Measurements from ENCODE around the gene ITGB2. TPM values are rescaled to one million over a fixed set of nuclear protein-coding genes. Genes with fewer than 3 reads are reported as not detected.

The ITGB2 gene
- total RNA-seq, 1 experiment from 2014 or later, result 0.19 TPM

DNA sequence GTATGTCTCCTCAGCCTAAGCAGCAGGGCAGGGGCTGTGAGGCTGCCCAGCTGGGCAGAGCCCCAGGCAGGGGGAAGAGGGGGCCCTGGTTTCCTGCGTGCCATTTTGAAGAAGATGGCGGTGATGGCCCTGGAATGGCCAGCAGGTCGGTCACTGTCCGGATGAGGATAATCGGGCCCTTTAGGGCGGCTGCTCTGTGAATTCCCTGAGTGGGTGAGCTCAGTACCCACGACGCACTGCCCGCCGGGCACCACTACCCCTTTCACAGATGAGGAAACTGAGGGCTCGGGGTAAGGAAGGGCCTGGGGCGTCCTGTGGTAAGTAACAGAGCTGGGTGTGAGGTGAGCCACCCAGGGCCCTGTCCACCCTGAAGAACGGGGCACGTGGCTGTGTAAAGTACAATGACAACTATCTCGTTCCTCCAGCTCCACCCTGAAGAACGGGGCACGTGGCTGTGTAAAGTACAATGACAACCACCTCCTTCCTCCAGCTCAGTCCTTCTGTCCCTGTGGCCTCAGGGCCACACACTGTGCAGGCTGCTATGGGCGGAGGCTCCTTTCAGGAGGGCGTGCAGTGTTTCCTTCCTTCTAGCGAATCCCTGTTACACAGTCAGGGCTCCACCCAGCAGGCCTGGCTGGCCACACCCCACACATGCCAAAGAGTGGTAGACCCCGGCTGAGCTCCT lies 23.2 kb downstream of the ITGB2 start:
- DNase-seq (ENCODE audit: low spot score), result no peak

DNA sequence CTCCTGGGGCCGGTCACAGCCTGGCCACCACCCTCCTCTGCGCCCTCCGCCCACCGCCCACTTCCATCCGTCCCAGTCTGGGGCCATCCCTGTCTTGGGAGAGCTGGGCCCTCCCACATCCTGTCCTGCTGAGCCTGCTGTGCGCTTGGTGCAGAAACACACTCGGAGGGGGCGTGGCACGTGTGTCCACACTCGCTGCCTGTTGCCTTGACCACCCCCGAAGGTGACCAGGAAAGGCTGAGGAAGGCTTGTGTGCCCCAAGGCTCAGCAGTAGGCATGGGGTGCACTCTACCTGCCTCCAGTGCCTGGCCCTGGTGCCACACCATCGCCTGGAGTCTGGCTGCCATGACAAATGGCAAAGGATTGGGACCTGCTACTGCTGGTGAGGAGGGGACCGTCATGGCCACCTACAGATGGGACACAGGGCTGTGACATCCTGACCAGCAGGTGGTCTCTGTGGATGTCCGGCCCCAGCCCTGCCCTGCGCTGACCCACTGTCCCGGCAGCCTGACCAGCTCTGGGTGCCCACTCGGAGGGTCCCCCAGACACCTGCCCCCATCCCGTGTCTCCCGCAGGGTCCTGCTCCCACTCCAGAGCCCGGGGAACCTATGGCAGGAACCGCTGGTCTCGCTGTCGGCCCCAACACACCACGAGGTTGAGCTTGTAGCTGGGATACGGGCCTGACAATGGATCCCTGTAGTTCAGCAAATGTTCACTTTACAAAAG lies 24.0 kb downstream of the ITGB2 start:
- DNase-seq (ENCODE audit: low spot score), result no peak

DNA sequence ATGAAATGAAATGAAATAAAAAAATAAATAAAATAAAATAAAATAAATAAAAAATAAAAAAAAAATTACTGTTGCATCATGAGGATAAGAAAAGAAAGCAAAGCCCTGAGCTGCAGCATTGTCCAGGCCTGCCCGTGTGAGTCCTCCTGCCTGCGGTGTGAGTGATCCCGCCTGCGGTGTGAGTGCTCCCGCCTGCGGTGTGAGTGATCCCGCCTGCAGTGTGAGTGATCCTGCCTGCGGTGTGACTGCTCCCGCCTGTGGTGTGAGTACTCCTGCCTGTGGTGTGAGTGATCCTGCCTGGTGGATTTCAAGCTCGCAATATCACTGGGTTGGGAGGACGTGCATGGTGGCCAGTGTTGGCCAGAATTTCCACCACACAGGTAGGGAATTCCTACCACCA lies 24.8 kb downstream of the ITGB2 start:
- no peak for DNase-seq (ENCODE audit: low spot score)

DNA sequence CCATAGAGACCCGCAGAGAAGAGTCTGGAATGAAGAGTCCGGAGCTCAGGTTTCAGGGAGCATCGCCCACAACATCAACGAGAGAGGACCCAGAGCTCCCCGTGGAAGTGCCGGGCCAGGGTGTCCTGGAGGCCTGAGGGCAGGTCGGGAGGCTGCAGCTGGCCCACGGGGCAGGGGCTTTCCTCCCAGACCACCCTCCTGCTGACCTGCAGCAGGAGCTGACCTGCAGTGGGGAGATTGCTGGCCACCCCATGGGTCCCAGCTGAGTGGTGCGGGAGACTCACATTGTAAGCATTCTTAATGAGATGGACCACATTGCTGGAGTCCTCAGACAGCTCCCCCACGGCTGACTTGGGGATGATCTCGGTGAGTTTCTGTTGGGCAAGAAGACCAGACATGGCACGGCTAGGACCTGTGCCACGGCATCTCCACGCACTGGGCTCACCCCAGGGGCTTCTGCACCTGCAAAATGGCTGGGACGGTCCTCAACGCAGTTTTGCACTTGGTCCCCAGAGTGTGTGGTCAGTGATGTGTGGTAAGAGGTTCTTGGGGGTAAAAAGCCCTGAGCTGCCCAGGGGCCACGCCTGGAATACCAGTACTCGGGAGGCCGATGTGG lies 25.9 kb downstream of the ITGB2 start:
- no peak for DNase-seq (ENCODE audit: low spot score)

DNA sequence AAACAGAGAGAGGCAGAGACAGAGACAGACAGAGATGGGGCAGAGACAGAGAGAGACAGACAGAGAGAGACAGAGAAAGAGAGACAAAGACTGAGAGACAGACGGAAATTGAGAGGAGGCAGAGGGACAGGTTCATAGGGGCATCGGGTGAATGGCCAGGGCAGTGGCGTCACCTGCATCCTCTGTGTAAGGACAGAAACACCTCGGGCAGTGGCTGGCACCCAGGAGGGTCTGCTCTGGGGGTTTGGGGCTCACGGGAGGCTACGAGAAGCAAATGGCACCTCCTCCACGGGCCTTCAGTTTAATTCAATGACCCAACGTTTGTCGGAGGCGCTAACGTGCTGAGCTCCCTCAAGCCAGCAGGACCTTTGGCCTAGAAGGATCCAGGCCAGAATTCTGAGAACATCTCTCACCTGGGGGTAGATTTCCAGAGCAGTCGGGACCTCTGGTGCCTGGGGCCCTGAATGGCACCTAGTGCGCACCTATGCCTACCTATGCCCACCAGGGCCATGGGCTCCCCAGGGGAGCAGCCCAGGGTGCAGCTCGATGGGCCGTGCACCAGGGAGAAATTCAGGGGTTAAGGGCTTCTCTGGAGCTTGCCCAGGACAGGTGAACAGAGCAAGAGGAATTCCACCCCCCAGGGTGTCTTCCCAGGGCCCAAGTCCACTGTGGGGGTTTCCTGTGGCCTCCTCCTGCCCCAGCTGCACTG lies 26.6 kb downstream of the ITGB2 start:
- DNase-seq (ENCODE audit: low spot score), result no peak

DNA sequence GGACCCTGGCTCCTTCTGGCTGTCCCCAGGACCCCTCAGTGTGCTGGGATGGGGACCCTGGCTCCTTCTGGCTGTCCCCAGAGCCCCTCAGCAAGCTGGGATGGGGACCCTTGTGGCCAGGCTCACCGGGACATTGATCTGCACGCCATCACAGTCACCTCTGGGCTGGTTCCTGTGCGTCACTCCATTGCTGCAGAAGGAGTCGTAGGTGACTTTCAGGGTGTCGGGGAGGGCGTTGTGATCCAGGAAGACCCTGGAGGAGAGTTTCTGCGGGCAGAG lies 27.5 kb downstream of the ITGB2 start:
- DNase-seq (ENCODE audit: low spot score), result no peak

DNA sequence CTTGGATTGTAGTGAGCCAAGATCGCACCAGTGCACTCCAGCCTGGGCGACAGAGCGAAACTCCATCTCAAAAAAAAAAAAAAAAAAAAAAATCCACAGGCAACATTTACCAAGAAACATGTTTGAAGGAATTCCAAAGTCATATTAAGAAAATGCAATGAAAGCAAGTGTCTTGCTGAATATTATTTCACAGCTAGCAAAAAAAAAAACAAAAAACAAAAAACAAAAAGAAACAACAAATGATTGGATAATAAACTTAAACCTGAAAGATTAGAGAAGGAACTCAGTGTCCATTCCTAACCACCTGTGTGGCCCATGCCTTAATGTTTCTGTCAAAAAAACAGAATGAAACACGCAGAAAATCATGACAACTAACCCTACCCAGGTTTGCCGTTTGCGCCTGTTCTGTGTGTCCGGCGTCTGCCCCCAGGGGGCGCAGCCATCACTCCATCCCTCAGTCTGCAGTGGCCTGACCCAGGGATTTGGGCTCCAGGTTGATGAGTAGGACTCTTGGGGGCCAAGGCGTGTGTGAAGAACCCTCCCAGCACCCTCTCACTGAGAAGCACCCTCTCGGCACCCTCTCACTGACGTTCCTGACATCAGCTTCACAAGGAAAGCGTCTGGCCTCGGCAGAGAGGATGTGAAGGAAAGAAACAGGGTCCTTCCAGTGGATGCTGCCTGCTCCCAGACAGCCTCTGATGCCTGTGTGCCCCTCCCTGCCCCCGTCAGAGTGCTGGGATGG lies 28.0 kb downstream of the ITGB2 start:
- peak; percentile 44 for DNase-seq (ENCODE audit: low spot score)

DNA sequence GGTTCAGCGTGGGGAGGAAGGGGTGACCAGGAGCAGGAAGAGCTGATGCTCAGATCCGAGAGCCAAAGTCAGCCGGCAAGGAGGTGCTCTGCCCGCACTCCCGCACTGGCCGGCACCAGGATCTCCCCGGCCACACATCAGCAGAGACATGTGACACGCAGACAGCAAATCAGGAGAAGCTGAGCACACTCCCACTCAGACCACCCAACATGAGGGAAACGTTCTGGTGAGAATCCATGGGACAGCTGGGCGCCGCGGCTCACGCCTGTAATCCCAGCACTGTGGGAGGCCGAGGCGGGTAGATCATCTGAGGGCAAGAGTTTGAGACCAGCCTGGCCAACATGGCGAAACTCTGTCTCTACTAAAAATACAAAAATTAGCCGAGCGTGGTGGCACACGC lies 28.6 kb downstream of the ITGB2 start:
- no peak for DNase-seq (ENCODE audit: low spot score)

DNA sequence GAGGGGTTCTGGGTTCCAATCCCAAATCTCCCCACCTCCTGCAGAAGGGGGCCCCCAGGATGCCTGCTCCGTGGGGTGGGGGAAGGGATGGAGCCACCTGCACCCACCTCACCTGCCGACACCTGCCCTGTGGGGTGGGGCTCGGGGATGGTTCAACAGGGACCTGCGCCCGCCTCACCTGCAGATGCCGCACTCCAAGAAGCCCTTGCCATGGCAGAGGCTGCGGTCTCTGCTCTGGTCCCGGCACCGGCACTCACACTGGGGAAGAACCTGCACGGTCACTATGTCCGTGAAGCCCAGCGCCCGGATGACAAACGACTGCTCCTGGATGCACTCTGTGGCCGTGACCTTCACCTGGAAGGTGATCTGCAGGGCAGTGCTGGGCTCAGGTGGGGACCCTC lies 29.1 kb downstream of the ITGB2 start:
- DNase-seq (ENCODE audit: low spot score), result no peak

DNA sequence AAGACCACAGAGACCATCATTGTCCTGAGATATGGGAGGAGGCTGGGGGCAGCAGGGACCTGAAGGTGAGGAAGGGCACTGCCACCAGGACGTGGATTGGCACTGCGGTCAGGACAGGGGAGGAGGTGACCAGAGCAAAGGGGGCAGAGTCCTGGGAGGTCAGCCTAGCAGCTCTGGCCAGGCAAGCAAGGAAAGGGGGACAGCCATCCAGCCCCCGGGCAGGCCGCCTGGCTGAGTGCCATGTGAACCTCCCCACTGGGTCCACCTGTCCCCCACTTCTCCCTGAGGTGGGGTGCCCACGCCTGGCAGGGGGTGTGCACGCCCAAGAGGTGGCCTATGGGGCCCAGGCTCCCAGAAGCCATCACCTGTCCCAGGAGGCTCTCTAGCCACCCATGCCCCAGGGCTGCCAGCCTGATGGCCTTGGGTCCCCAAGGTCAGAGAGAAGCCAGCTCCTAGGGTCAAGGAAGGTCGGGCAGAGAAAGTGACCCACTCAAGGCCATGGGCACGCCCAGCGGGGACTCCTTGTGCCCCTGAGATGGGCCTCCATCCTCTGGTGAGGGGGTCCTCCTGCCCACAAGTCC lies 29.6 kb downstream of the ITGB2 start:
- DNase-seq (ENCODE audit: low spot score), result no peak

DNA sequence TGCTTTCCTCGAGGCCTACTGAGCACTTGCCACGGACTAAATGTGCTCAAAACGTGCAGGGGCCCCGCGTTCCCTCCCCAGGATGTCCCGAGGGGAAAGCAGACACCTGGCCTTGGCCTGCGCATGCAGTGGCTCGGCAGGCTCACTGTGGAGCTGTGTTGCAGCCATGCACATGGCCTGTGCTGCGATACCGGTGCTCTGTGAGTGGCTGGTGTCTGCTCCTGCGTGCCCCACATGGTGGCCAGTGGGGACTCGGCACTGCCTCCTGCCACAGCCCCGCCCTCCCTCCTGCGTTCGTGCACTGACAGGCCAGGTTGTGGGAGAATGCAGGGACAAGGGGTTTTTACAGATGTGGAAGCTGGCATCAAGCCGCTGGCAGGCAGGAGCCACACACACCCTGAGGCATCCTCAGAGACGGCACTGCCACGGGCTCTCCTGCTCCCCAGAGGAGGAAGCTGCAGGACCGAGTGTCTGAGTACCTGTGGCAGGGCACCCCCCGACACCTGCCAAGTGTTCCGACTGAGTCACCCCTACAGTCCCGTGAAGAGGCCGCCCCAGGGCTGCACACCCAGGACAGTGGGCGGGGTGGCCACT lies 30.3 kb downstream of the ITGB2 start:
- no peak for DNase-seq (ENCODE audit: low spot score)

DNA sequence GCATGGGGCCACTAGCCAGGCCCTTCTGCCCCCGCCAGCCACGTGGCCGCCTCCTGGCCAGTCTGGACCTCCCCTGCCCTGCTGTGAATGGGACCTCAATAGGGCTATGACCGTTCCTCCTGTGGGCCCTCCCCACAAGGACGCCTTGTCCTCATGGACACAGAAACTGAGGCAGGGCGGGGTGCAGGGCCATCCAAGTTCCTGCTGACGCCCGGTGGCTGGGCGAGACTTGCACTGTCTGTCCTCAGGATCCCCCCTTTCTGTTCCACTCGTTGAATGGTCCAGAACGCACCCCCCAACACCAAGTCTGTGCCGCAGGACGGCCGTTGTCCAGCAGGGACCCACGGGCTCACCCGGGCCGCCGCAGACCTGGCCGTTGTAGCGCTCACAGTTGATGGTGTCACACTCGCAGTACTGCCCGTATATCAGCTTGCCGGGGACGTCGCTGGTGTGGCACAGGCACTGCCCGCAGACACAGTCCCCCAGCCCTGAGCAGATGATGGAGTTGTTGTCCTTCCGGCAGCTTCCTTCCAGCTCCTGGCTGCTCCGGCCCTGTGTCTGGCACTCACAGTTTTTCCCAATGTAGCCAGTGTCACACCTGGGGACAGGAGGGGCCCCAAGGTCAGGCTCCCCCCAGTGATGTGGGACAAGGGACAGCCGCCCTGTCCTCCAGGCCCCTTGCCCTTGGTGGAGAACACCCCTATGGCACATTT lies 30.9 kb downstream of the ITGB2 start:
- DNase-seq (ENCODE audit: low spot score), result no peak

DNA sequence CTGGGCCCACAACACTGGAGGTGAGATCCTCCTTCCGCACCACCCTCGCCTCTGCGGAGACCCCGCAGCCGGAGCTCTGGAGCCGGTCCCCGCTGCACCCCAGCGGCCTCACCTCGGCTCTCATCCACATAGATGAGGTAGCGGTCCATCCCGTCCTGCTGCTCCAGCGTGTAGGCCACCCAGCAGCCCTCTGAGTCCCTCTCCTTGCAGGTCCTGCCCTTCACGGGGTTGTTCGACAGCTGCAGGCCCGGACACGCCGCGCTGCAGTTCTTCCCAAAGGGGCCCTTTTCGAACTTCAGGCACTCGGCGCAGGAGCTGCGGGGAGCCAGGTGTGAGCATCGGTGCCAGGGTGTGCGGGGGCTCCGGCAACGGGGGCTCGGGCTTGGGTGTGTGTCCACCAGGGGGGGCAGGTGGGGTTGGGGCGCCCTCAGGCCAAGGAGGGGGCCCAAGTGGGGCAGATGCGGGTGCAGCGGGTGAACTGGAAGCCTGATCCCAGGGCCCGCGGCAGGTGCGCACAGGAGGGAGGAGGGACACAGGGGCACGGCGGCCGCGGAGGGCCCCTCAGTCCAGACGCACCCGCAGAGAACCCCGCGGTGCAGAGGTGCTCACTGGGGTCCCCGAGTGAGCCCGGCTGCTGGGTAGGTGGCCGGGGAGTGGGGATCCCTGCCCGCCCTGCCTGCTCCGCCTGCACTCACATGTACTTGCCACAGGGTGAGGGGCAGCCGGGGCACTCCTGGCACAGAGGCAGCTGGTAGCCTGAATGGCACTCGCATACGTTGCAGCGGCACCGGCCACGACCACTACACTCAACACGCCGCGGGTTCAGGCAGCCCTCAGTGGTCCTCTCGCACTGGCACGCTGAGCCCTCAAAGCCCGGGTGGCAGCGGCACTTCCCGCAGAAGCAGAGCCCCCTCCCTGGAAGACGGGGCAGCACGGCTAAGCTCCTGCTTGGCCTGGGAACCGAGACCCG lies 31.8 kb downstream of the ITGB2 start:
- no peak for DNase-seq (ENCODE audit: low spot score)

DNA sequence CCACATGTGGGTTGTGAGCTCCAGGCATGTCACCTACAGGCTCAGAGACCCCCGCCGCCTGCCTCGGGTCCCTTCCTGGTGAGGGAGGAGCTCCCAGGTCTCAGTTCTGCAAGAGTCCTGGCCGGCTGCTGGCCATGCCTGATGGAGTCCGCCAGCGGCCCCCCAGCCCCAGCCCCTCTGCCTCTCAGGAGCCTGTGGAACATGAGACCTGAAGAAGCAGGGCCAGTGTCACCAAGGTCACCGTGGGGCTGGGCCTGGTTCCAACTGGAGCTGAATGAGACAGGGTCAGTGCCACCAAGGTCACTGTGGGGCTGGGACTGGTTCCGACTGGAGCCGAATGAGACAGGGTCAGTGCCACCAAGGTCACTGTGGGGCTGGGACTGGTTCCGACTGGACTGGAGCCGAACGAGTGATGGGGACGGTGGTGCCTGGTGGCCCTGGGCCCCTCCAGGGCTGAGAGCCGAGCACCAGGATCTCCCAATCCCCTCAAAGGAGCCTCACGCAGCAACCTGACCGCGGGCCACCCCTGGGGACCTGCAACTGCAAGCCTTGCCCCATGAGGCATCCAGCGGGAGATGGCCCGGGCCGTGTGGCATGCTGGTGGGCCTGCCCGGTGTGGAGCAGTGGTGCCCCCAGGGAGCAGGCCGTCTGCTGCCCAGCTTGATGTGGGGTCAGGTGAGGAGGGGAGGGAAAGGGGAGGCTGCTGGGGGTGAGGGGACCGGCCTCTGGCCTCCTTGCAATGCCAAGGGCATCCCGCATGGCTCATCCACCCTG lies 32.7 kb downstream of the ITGB2 start:
- no peak for DNase-seq (ENCODE audit: low spot score)

DNA sequence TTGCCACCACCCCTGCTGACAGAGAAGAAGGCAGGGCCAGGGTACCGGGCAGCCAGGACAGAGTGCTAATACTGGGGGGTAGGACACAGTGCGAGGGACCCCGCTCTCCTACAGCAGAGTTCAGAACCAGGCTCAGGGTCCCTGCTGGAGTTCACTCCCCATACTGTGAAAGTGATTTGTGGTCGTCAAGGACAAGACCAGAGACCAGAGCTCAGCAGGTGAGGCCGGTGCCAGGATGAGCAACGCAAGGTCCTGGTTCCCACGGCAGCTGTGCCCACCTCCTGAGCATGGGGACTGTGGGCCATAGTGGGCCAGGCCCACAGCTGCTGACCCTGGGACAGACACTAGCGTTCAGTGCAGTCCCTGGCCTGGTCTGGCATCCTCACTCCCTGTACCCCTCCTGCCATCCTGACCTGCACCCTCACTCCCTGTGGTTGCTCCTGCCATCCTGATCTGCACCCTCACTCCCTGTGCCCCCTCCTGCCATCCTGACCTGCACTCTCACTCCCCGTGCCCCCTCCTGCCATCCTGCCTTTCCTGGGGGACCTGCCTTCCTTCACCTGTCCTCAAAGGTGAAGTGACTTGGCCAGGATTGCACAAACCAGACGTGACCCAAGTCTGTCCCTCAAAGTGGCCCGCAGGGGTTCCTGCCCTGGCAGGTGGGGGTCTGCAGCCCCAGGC lies 33.4 kb downstream of the ITGB2 start:
- no peak for DNase-seq (ENCODE audit: low spot score)

DNA sequence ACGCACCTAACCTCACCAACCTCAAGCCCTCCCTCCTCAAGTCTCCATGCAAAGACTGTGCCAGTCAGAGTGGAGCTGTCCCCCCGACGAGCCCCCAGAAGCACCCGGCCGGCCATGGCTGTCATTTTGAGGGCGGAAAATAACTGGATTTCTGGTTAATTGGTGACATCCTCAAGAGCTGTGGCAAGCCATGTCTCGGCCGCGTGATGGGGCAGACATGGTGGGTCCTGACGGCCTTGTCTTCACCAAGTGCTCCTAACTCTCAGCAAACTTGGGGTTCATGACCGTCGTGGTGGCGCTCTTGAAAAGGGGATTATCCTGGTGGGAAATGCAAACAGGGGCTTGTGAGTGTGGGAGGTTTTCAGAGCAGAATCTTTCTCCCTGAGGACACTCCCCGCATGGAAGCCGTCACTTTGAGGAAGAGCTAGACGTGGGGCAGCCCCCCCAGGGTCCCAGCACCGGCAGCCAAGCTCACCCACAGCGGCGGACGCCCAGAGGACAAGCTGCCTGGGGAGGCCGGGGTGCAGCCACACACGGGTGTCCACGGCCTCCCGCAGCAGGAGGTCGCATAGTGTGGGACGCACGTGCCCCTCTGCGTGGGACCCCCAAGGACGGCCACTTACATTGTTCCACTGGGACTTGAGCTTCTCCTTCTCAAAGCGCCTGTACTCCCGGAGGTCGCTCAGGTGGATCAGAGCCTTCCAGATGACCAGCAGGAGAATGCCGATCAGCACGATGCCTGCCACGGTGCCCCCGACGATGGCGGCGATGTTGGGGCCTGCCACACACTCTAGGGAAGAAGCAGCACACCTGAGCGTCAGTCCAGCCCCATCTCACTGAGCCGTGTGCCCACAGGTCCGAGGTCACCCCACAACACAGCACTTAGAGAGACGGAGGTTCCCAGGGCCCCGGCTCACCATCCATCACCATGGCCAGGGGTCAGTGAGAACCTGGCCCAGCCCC lies 34.3 kb downstream of the ITGB2 start:
- DNase-seq (ENCODE audit: low spot score), result no peak

DNA sequence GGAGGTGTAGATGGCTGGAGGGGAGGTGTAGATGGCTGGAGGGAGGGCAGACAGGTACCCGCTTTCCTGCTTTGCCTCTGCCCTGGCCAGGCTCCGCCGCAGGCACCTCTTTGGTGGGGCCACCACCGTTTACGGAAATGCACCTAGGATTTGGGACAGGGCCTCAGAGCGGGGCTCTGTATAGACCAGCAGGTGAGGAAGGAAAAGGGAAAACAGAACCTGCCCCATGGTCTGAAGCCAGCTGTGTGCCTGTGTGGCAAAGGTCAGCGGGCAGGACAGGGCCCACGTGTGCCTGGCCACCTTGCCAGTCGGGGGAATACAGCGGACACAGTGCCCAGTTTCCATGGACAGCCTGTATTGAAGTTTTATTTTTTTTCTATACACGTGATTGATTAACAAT lies 35.1 kb downstream of the ITGB2 start:
- no peak for DNase-seq (ENCODE audit: low spot score)

Data from A172 (cell line).